Naive thymus-derived CD8-positive, alpha-beta T cell (primary cell): ENCODE data around the gene TAF9. TPM values are rescaled to one million over a fixed set of nuclear protein-coding genes. Genes with fewer than 3 reads are reported as not detected.

Experiments used
- ATAC-seq, 2 donors: fragments of 150-1000 bp; cut with Tn5 transposase in 1 of 2; sonication (Bioruptor Pico), chemical (Tn5 transposase) in 1 of 2; 1 replicate in 1 of 2; 2 replicates in 1 of 2; pipeline ENCODE4 v1.10.0; 2021; ENCODE audit warnings: mild to moderate bottlenecking in 2 of 2, moderate library complexity in 2 of 2
- POLR2A ChIA-PET: fragments of 350-600 bp; sonication (Branson Sonifier 250); formaldehyde crosslinking; loops from one replicate; lab custom pipeline; 2021; ENCODE audit warnings: antibody characterized with exemption; lab: Charles Lee
- DNase-seq, 10 donors: peaks; one replicate each; pipeline versions ENCODE4 v3.0.0 to v3.0.0-alpha.2; 2020 to 2022
- H3K27ac Mint-ChIP-seq, 10 donors: one replicate each; pipeline ENCODE4 v1.8.0; 2020 to 2022; ENCODE audit warnings: mild to moderate bottlenecking in 10 of 10, mixed read lengths in 10 of 10, moderate library complexity in 4 of 10, inconsistent platforms in 1 of 10
- H3K27me3 Mint-ChIP-seq, 5 donors: one replicate each; pipeline ENCODE4 v1.8.0; 2021 to 2022; ENCODE audit warnings: mixed read lengths in 5 of 5
- H3K36me3 Mint-ChIP-seq, 3 donors: one replicate each; pipeline ENCODE4 v1.8.0; 2020 to 2022; ENCODE audit warnings: mixed read lengths in 3 of 3, mild to moderate bottlenecking in 2 of 3, inconsistent platforms in 1 of 3
- H3K4me1 Mint-ChIP-seq, 4 donors: one replicate each; pipeline ENCODE4 v1.8.0; 2021 to 2022; ENCODE audit warnings: mixed read lengths in 4 of 4
- H3K4me3 Mint-ChIP-seq, 10 donors: one replicate each; pipeline ENCODE4 v1.8.0; 2020 to 2022; ENCODE audit warnings: mild to moderate bottlenecking in 10 of 10, mixed read lengths in 10 of 10, moderate library complexity in 6 of 10, inconsistent platforms in 1 of 10
- H3K9me3 Mint-ChIP-seq, 9 donors: one replicate each; pipeline ENCODE4 v1.8.0; 2020 to 2022; ENCODE audit warnings: mixed read lengths in 9 of 9, mild to moderate bottlenecking in 3 of 9, inconsistent platforms in 1 of 9, moderate library complexity in 1 of 9
- polyA plus RNA-seq, 3 donors: library from polyadenylated mRNA; unstranded; fragments of 300-500 nt; fragmentation: Illumina TruSeq; gene quantifications; one replicate each; pipeline ENCODE4 v1.2.3, GENCODE V29; 2021
- total RNA-seq, 8 experiments: library from RNA in 2 of 8; stranded (reverse) in 2 of 8; gene quantifications; one replicate each; pipeline ENCODE4 v1.2.3 and lab custom pipeline; 2021 to 2026

TAF9 gene
- total and polyA plus RNA-seq, 5 experiments from 2014 or later = 61.8 to 113 (median 111) TPM

DNA sequence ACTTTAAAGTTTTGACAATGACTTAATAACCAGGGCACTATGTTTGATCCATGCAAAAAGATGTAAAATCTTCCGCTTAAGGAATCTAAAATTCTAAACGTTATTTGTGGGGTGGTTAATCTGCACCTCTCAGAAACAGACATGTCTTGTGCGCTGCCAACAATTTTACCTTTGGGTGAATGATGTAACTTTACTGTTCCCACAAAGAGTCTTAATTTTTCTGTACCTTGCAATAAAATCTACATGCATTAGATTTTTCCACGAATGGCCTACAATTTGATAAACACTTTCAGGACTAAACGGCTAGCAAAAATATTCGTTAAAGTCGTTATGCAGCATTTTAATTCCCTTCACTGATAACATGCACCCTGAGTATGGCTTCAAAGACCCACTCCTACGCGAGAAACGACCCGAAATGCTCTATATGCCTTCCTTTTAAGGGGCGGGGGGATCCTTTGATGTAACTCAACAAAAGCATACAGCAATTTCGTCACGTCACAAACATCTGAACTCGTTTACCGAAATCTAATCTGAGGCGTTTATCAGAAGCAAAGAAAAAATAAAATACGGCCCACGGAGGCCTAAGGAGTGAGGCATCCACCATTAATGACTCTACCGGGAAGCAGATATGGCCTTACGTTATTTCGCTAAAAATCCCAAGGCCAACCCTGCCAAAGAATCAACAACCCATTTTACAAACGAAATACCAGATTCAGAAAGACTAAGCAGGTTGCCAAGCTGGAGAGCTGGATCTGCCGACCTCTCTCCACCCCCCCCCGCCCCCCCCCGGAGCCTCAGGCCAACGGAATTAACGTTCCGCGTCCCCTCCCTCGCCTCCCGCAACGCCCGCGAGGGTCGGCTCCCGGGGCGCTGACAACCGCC is 621 bp downstream of the TAF9 start:
- DNase-seq (peak in 9 of 10 donors; percentile 16 to 74 (median 61)), ATAC-seq (peak; percentile 8 to 17)
- peak overlapping the region; percentile 91 to 99 (median 96) for H3K4me3 Mint-ChIP-seq
- H3K9me3 Mint-ChIP-seq = no peaks in the 10 kb centered on the region
- H3K36me3 Mint-ChIP-seq = peaks cover 5 to 32% (median 5%) of the 10 kb centered on the region in 3 donors
- POLR2A ChIA-PET = interaction anchor here (1.1 kb wide), 1 partner anchor 36 kb away, joined by 3 read pairs; the partner anchor contains the start of gene CCDC125
- peak overlapping the region; percentile 91 to 100 (median 98) for H3K27ac Mint-ChIP-seq
- H3K4me1 Mint-ChIP-seq = peaks cover 16 to 55% (median 46%) of the 10 kb centered on the region in 4 donors
- no peaks in the 10 kb centered on the region for H3K27me3 Mint-ChIP-seq

DNA sequence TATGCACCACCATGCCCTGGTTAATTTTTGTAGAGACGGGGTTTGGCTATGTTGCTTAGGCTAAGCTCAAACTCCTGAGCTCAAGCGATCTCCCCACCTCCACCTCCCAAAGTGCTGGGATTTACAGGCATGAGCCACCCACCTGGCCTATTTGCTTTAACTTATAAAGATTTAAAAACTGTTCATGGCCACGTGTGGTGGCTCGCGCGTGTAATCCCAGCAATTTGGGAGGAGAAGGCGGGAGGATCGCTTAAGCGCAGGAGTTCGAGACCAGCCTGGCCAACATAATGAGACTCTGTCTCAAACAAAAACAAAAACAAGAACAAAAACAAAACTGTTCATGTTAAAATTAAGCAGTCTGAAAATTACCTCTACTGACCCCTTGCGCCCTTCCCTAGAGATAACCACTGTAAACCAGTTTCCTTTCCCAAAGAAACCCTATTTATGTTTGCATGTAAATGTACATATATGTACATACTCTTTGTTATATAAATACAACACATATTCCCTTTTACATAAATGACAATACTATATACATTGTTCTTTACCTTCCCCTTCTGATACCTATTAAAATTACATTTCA is 1.5 kb downstream of the TAF9 start:
- Mint-ChIP-seq H3K4me3 (peak overlapping the region; percentile 91 to 99 (median 96)), H3K9me3 (no peaks in the 10 kb centered on the region), H3K4me1 (peaks cover 16 to 60% (median 44%) of the 10 kb centered on the region in 4 donors), H3K27ac (peak overlapping the region; percentile 91 to 100 (median 98)), H3K36me3 (peaks cover 4 to 40% (median 5%) of the 10 kb centered on the region in 3 donors), H3K27me3 (no peaks in the 10 kb centered on the region)
- ATAC-seq = no peak
- POLR2A ChIA-PET = interaction anchor here (1.1 kb wide), 1 partner anchor 35 kb away, joined by 3 read pairs; the partner anchor contains the start of gene CCDC125
- no peak for DNase-seq

DNA sequence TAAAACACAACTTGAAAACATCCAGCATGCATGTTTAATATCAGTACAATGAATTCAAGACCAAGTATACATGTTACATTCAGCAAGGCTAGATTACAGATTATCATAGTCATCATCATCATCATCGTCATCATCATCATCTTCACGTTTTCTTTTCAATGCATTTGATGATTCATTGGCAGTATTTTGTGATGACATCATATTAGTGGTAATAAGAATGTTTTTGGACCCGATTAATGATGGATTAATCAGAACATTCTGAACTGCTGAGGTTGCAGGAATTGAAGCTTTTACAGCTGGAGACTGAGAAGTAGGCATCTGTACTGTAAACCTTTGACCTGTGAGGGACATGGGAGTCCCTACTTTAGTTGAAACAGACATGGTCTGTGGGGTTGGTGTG is 4.5 kb downstream of the TAF9 start:
- H3K27me3 Mint-ChIP-seq = no peaks in the 10 kb centered on the region
- no peaks in the 10 kb centered on the region for H3K9me3 Mint-ChIP-seq
- DNase-seq (no peak), ATAC-seq (no peak)
- POLR2A ChIA-PET = interaction anchor here (0.9 kb wide), 1 partner anchor 39 kb away, joined by 10 read pairs; no protein-coding TSS in a partner anchor
- H3K4me1 Mint-ChIP-seq = peaks cover 19 to 46% (median 34%) of the 10 kb centered on the region in 4 donors
- H3K36me3 Mint-ChIP-seq = peaks cover 4 to 58% (median 5%) of the 10 kb centered on the region in 3 donors
- H3K4me3 Mint-ChIP-seq = no peak overlapping the region
- peak overlapping the region in 2 of 10 donors; percentile 63 to 66 for H3K27ac Mint-ChIP-seq

DNA sequence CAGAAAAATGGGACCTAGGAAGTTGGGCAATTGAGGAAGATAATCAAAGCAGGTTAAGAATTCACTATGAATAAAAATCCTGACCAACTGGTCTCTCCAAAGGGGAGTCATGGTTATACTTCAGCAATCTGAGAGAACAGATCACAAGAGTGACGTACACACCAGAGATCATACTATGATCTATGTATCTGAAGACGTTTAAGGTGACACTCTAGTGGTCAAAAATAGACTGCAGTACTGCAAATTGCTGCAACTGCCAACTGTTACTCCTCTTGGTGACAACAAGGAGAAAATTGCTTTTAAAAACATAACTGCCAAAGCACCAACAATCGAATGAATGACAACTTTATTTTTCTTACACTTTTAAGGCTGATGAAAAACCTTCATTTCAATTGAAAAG is 4.9 kb downstream of the TAF9 start:
- POLR2A ChIA-PET = no interaction called here
- Mint-ChIP-seq H3K4me3 (no peak overlapping the region), H3K27me3 (no peaks in the 10 kb centered on the region), H3K4me1 (peaks cover 19 to 46% (median 35%) of the 10 kb centered on the region in 4 donors), H3K27ac (peak overlapping the region in 8 of 10 donors; percentile 15 to 83 (median 67)), H3K36me3 (peaks cover 4 to 59% (median 5%) of the 10 kb centered on the region in 3 donors), H3K9me3 (no peaks in the 10 kb centered on the region)
- peak in 4 of 10 donors; percentile 14 to 41 (median 22) for DNase-seq
- ATAC-seq = peak in 1 of 2 donors; percentile 34

DNA sequence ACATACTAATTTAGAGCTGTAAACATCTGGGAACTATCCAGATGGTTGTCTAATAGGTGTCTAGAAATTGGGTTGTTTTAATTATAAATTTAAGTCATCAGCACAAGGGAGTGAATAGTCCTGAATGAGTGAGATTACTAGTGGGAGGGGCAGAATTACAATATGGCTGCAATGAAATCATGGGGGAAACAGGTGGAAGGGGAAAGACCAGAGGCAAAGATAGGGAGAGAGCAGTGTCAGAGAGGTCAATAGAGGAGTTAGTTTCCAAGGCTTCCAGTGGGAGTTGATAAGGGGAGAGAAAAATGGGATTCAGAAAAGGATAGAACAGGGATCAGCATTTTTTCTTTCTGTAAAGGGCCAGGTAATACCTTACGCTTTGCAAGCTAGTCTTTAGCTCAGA is 8.9 kb downstream of the TAF9 start:
- Mint-ChIP-seq H3K4me1 (peaks cover 10 to 35% (median 27%) of the 10 kb centered on the region in 4 donors), H3K27me3 (no peaks in the 10 kb centered on the region), H3K36me3 (peaks cover 4 to 62% (median 4%) of the 10 kb centered on the region in 3 donors), H3K9me3 (no peaks in the 10 kb centered on the region), H3K4me3 (no peak overlapping the region), H3K27ac (peak overlapping the region in 4 of 10 donors; percentile 5 to 37 (median 16))
- POLR2A ChIA-PET = no interaction called here
- ATAC-seq = no peak
- no peak for DNase-seq

DNA sequence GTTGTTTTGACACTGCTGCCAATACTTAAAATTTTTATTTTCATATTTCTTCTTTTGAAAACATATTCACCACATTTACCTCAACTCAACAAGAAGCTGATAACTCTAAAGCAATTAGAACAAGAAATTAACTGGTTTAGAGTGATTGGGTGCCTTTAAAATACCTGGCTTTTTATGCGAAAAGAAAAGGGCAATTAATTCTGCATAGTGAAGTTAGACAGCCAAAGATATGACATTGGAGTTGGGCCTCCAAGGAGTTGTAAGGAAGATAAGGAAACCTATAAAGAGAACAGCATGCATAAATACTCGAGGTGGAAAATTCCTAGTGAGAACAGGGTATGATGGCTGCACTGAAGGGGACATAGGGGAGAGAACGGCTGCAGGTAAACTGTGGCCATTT is 9.6 kb downstream of the TAF9 start:
- DNase-seq = no peak
- Mint-ChIP-seq H3K27me3 (no peaks in the 10 kb centered on the region), H3K4me3 (no peak overlapping the region), H3K27ac (peak overlapping the region in 5 of 10 donors; percentile 2 to 54 (median 6)), H3K36me3 (peaks cover 0 to 60% (median 0%) of the 10 kb centered on the region in 3 donors), H3K9me3 (no peaks in the 10 kb centered on the region), H3K4me1 (peaks cover 7 to 28% (median 21%) of the 10 kb centered on the region in 4 donors)
- POLR2A ChIA-PET = interaction anchor here (0.7 kb wide), 1 partner anchor 21 kb away, joined by 3 read pairs; no protein-coding TSS in a partner anchor
- no peak for ATAC-seq

DNA sequence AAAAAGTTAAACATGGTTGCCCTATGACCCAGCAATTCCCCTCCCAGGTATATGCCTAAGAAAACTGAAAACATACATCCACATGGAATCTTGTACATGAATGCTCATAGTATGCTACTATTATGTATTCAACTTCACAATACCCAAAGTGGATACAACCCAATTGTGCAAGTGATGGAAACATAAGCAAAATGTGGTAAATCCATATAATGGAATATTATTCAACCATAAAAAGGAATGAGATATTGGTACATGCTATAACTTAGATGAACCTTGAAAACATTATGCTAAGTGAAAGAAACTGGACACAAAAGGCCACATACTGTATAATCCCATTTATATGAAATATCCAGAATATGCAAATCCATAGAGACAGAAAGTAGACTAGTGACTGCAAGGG is 18.7 kb downstream of the TAF9 start:
- Mint-ChIP-seq H3K27ac (no peak overlapping the region), H3K4me3 (no peak overlapping the region), H3K9me3 (peaks cover 0 to 4% (median 0%) of the 10 kb centered on the region in 9 donors), H3K4me1 (peaks cover 0 to 10% (median 3%) of the 10 kb centered on the region in 4 donors), H3K27me3 (no peaks in the 10 kb centered on the region), H3K36me3 (peaks cover 0 to 45% (median 9%) of the 10 kb centered on the region in 3 donors)
- ATAC-seq (no peak), DNase-seq (no peak)
- POLR2A ChIA-PET = no interaction called here

DNA sequence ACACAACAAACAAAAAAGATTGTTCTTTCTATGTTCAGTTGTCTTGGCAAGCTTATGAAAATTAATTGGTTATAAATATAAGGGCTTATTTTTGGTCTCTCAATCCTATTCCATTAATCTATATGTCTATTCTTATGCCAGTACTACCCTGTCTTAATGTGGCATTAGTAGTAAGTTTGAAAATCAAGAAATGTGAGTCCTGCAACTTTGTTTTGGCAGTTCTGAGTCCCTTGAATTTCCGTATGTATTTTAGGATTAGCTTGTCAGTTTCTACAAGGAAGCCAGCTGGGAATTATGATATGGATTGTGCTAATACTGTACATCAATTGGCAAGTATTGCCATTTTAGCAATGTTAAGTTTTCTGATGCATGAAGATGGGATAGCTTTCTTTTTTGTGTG is 26.2 kb downstream of the TAF9 start:
- no peak overlapping the region for H3K27ac Mint-ChIP-seq
- peaks cover 0 to 4% (median 0%) of the 10 kb centered on the region in 3 donors for H3K36me3 Mint-ChIP-seq
- ATAC-seq (no peak), DNase-seq (no peak)
- no peaks in the 10 kb centered on the region for H3K4me1 Mint-ChIP-seq
- no peak overlapping the region for H3K4me3 Mint-ChIP-seq
- no peaks in the 10 kb centered on the region for H3K27me3 Mint-ChIP-seq
- H3K9me3 Mint-ChIP-seq = no peaks in the 10 kb centered on the region
- POLR2A ChIA-PET = interaction anchor here (0.9 kb wide), 1 partner anchor 9 kb away, joined by 3 read pairs; no protein-coding TSS in a partner anchor

DNA sequence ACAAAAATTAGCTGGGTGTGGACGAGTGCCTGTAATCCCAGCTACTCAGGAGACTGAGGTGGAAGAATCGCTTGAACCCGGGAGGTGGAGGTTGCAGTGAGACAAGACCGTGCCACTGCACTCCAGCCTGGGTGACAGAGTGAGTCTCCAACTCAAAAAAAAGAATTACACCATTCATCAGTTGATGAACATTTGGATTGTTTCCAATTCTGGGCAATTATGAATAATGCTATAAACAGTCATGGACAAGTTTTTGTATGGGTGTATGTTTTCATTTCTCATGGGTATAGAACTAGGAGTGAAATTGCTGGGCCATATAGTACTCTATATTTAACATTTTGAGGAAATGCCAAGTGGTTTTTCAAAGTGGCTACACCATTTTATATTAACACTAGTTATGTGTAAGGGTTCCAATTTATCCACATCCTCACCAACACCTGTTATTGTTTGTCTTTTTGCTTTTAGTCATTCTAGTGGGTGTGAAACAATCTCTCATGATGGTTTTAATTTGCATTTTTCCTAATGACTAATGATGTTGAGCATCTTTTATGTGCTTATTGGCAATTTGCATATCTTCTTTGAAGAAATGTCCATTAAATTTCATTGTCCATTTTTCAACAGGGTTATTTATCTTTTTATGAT is 27.7 kb downstream of the TAF9 start:
- H3K4me1 Mint-ChIP-seq = no peaks in the 10 kb centered on the region
- no peaks in the 10 kb centered on the region for H3K27me3 Mint-ChIP-seq
- ATAC-seq = no peak
- H3K36me3 Mint-ChIP-seq = peaks cover 0 to 4% (median 0%) of the 10 kb centered on the region in 3 donors
- POLR2A ChIA-PET = no interaction called here
- no peak overlapping the region for H3K27ac Mint-ChIP-seq
- H3K9me3 Mint-ChIP-seq = no peaks in the 10 kb centered on the region
- no peak for DNase-seq
- no peak overlapping the region for H3K4me3 Mint-ChIP-seq

DNA sequence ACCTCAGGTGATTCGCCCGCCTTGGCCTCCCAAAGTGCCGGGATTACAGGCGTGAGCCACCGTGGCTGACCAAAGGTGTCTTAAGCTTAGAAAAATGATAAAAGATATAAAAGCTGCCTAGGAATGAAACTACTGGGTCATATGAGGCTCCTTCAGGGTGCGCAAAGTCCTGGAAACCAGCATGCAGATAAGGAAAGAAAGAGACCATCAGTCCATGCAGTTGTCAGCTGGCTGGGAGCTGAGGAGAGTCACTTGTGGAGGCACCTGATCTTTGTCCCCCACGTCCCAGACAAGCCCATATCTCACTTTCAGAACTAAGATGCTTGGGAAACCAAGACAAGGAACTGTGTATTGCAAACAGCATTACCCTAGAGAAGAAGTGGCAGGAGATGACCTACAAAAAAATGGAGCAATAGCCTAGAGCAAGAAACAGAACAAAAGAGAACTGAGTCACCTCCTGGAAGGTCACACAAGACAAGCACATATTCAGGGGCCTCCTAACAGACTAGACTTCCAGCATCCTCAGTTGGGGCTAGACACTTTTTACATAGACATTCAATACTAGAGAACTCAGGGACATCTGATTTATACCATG is 33.9 kb downstream of the TAF9 start:
- no peak for DNase-seq
- Mint-ChIP-seq H3K27me3 (no peaks in the 10 kb centered on the region), H3K4me3 (peak overlapping the region in 1 of 10 donors; percentile 39), H3K27ac (peak overlapping the region in 4 of 10 donors; percentile 21 to 85 (median 48)), H3K36me3 (peaks cover 0 to 4% (median 0%) of the 10 kb centered on the region in 3 donors), H3K9me3 (peaks cover 0 to 3% (median 0%) of the 10 kb centered on the region in 9 donors), H3K4me1 (peaks cover 13 to 26% (median 21%) of the 10 kb centered on the region in 4 donors)
- POLR2A ChIA-PET = interaction anchor here (0.6 to 1.2 kb wide), 4 partner anchors 19 to 135 kb away, joined by 3 read pairs; partner anchors contain the start of genes CDK7 and RAD17
- ATAC-seq = no peak

DNA sequence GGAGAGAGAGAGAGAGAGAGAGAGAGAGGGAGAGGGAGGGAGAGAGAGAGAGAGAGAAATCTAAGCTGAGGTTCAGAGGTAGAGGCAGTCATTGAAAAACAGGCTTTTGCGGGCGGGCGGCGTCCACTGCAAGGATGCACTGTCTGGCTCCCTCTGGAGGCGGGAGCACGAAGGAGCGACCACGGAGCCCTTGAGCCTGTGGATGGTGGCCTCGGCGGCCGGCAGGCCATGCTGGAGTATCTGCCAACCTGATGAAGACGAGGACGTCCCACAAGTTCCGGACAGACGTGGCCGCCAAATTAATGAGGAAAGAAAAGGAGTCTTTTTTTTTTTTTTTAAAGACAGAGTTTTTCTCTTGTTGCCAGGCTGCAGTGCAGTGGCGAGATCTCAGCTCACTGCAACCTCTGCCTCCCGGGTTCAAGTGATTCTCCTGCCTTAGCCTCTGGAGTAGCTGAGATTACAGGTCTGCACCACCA is 34.5 kb downstream of the TAF9 start:
- peaks cover 0 to 4% (median 2%) of the 10 kb centered on the region in 3 donors for H3K36me3 Mint-ChIP-seq
- H3K4me1 Mint-ChIP-seq = peaks cover 15 to 26% (median 21%) of the 10 kb centered on the region in 4 donors
- ATAC-seq (peak; percentile 69 to 71), DNase-seq (peak; percentile 56 to 89 (median 66))
- no peaks in the 10 kb centered on the region for H3K27me3 Mint-ChIP-seq
- peaks cover 0 to 3% (median 0%) of the 10 kb centered on the region in 9 donors for H3K9me3 Mint-ChIP-seq
- peak overlapping the region; percentile 14 to 83 (median 62) for H3K4me3 Mint-ChIP-seq
- POLR2A ChIA-PET = interaction anchor here (0.6 to 1.8 kb wide), 7 partner anchors 8 to 241 kb away, joined by 3 to 5 read pairs (median 3); partner anchors contain the start of genes CDK7 and RAD17
- H3K27ac Mint-ChIP-seq = peak overlapping the region; percentile 23 to 95 (median 81)
